ENCODE results near the gene STK32B.
"Not testable (repeated sequence)": the region's sequence is repeated elsewhere in the genome, so short reads cannot be mapped to it uniquely, and the experiment has no call there.

Gene STK32B

DNA sequence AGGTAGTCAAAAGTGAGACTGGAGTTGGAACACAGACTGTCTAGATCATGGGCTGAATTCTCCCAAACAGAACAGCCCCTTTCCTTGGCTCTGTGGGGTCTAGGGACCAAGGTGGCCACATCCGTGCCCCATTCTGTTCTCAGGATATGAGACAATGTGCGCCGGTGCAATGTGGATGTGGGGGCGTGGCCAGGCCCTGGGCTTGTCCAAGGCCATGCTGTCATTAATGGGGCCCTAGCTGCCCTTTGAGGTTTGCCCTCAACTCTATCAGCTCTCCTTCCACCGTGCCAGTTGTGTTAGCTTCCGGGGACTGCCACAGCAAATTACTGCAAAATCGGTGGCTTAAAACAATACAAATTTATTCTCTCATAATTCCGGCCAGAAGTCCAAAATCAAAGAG, 344.5 kb downstream of the STK32B start:
- no peak for DNase-seq (ENCODE audit: low read depth)

DNA sequence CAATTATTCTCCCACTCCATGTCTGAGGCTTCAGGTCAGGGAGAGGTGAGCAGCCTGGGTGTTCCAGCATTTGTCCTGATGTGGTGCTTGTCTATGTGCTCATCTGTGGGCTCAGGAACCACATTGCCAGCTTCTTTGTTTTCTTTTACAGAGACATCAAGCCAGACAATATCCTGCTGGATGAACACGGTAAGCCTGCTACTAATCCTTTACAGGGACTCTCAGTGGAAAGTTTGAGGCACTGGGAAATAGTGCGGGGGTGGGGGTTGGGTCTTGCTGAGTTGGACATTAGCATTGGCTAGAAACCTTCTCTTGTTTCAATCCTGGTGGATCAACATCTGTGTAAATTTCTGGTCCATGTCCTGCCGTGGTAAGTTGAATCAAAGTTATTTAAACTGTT, 346.8 kb downstream of the STK32B start:
- DNase-seq (ENCODE audit: low read depth) = no peak

DNA sequence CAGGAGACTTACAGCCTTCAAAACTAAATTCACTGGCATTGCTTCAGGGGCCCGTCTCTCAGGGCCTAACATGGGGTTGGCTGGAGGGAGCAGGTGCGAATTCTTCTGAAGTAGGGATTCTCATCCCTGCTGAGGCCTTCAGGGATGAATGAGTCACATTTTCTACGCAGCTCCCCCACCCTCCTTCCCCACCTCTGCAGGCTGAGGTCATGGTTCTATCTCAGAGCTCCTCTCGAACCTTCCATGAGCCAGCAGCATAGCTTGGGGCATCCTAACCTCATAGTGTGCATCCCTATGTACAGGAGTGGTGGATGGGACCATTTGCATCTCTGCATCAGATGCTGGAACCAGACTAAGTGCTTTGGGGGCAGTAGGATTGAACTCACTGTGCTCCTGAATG, 347.8 kb downstream of the STK32B start:
- DNase-seq (ENCODE audit: low read depth) = no peak

DNA sequence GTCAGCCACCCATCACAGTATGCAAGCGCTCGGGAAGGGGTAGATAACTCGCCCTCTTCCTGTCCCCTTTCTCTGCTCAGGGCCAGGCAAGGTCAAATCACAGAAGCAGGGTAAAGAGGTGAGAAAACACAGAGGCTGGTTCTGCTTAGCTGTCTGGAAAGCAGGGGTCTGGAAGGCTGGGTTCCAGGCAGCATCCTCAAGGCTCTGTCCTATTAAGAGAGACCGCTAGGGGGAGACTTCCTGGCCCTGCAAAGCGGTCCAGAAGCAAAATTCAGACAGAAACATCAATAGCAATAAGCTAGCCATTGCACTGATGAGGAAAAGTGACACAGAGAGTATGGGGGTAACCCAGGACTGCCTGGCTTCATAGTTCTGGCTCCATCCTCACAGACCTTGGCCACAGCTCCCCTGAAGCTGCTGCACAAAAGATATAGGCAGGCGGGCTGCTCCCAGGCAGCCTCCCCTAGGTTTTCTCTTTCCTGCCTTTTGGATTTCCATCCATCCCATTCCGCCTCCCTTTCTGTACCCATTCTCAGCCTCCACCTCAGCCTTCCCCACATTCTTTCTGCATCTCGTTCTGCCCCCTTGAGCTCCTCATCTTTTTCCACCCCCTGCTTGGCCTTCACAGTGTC, 348.6 kb downstream of the STK32B start:
- no peak for DNase-seq (ENCODE audit: low read depth)

DNA sequence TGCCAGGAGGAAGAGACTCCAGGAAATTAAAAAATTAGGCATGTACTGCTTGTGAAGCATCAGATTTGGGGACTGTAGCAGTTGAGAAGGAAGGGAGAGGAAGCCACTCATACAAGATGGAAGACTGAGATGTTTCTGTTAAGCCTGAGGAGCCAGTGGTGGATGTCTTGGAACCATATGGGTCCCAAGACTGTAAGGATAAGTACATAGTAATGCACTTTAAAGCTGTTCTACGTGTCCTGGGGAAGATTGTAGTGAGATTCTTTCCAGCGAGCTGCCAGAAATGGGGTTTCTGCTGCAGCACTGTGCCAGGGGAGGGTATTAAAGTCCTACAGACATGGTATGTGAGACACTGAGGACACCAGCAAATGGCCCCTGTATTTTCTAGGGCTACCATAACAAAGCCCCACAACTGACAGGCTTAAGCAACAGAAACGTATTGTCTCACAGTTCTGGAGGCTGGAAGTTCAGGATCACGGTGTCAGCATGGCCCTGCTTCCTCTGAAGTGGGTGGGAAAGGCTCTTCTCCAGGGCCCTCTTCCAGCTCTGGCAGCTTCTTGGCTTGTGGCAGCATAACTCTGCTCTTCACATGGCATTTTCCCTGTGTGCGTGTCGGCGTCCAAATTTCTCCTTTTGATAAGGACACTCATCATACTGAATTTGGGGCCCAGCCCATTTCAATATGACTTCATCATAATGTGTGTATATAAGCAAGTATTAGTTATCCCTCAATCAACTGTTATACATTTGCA, 352.6 kb downstream of the STK32B start:
- DNase-seq (ENCODE audit: low read depth) = no peak

DNA sequence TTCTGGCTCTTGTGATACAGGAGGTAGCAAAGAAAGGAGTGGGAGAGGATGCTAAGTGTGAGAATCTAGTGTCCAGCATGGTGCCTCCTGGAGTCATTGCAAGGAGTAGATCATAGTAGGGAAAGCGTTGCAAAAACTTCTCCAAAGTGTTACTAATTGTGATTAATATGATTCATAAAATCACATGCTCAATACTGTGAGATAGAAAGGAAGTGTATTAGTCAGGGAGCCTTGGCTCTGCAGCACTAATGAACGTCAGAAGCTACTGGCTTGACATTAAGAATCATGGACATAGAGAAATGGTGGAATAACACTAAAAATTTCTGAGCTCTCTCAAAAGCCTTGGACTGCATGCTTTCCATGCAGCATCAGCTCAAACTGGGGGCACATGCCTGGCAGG, 358.0 kb downstream of the STK32B start:
- DNase-seq (ENCODE audit: low read depth) = no peak

DNA sequence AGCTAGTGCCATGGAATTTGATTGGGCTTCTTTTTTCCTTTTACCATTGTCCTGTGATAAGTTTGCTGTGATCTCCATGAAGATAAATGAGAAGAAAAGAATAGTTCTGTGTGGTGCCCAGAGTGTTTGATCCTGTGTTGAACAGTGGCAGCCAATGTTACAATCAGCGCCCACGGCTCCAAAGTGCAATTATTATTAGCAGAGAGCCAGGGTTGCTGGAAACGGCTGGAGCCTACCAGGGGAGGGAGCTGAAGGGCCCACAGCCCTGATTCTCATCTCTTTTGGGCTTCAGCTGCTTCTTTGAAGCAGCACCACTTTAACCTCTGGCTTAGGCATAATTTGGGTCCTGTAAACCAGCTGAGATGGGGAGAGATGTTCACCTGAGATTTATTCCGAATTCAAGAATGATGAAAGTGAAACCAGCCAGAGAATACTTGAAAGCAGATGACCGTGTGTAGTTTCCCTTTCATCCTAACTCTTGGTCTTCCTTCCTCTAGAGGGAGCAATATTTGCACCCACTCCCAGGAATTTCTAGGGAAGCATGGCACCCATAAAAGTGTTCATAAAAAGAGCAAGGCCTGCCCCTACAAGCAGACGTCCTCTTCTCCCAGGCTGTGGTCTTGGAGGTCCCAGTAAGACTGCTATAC, 358.8 kb downstream of the STK32B start:
- no peak for DNase-seq (ENCODE audit: low read depth)

DNA sequence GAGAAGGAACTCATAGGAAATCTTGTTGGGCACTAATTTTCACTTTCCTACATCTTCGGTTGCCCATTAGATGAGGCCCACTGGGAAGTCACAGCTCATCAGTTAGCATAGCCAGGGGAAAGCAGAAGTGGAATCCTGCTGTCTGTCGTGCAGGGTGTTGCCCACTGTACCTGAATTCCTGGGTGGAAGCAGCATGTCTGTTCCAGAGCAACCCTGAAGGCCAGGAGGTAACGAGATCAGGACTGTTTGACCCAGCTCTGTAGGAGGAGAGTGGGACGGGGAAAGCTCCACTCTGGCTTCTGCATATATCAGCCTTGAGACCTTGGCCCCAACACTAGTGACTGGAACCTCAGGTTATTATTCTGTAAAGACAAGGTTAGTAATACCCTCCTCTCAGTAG, 361.0 kb downstream of the STK32B start:
- no peak for DNase-seq (ENCODE audit: low read depth)

DNA sequence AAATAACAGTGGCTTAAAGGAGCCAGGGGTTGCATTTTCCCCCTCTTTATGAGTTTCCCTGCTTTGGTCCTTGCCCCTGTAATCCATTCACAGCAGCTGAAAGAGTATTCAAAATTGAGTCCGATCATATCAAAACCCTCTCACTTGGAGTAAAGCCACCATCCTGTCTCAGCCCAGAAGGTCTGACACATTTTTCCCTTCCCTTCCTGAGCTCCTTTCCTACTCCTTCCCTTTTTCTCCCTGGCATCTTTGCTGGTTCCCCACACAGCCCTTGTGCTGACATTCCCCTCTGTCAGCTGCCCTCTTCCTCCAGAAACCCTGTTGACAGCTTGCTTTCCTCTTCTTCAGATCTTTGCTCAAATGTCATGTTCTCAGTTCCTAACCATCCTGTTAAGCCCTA, 361.5 kb downstream of the STK32B start:
- DNase-seq (ENCODE audit: low read depth) = no peak

DNA sequence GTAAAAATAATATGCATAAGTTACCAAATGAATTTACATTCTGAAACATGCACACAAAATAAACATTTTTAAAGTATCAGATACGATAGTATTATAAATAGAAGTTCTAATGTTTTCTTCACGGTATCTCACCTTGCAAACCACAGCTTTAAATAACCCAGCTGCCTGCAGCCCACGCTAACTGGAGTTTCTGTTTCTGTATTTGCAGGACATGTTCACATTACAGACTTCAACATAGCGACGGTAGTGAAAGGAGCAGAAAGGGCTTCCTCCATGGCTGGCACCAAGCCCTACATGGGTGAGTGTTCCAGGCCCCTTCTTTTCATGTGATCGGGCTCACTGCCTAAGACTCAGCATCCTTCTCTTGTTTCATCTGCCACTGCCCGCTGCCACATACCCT, 365.4 kb downstream of the STK32B start:
- no peak for DNase-seq (ENCODE audit: low read depth)

DNA sequence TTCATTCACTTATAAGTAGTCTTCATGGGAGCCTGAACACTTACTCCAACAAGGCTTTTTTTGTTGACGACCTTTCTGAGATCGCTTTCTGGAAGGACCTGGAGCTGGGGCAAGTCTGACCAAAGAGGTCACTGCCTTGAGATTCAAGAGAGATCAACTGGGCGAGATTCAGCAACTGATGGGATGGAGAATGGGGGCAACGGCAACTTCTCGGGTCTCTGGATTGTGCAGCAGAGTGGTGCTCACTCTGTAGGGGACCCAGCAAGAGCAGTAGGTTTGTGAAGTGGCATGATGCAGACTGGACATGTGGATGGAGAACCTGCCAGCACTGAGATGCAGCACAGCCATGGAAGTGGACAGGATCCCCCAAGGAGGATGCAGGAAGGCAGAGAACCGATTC, 369.0 kb downstream of the STK32B start:
- DNase-seq (ENCODE audit: low read depth) = no peak

DNA sequence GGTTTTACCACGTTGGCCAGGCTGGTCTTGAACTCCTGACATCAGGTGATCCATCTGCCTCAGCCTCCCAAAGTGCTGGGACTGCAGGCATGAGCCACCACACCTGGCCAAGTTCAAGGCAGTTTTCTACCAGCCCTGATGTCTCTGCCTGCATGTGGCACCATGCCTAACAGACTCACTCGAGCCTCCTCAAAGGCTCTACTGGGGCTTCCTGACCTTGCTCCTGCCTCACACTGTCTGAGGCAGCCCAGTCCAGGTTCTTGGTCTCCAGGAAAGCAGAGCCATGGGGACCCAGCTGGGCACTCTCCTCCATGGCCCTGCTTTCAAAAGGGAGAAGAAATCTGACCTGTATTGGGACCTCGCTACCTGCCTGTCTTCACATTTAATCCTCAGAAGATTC, 370.1 kb downstream of the STK32B start:
- no peak for DNase-seq (ENCODE audit: low read depth)

DNA sequence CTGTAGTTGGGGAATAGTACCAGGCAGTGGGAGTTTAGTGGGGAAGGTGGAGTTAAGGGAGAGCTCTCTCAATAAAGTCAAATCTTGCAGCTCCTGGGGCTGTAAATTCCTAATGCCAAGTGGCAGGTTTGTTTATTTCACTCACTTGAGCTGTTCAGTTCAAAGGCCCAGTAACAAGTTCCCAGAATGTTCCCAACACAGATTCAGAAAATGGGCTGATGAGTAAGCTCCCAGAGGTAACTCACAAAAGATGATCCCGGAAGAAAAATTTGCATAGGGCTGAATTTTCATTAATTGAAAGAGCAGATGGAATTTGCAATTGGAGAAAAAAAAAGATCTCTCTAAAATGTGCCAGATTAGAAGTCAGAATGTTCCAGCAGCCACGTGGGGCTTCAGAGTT, 370.9 kb downstream of the STK32B start:
- DNase-seq (ENCODE audit: low read depth) = no peak

DNA sequence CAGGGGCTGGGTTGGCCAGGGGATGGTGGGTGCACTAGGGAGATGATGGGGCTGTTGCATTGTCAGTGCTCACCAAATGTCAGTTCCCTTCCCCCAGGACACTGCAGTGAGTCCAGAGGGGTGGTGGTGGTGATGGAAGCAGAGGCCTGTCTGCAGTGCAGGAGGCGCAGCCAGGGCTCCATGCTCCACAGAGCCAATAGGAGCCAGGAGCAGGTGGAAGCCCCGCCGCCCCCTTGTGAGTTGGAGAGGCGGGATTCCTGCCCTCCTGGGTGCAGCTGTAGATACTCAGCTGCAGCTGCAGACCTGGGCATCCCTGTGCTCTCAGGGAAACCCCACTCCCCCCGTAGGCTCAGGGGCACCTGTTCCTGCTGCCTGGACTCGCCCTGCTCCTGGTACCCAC, 372.4 kb downstream of the STK32B start:
- DNase-seq (ENCODE audit: low read depth) = no peak

DNA sequence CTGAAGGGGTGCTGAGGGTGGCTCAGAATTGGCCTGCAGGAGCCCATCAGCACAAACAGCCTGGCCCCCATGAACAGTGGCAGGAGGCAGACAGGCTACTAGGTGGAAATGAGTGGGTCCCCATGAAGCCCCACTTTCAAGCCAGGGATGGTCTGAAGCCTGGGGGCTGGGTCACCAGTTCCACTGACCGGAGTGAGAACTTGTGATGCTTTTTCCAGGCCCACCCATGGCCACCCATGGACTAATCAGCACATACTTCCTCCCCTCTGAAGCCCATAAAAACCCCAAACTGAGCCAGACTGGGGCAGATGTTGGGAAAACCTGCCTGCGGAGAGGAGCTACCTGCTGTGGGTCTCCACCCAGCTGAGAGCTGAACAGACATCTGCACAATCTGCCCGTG, 372.9 kb downstream of the STK32B start:
- DNase-seq (ENCODE audit: low read depth) = no peak

DNA sequence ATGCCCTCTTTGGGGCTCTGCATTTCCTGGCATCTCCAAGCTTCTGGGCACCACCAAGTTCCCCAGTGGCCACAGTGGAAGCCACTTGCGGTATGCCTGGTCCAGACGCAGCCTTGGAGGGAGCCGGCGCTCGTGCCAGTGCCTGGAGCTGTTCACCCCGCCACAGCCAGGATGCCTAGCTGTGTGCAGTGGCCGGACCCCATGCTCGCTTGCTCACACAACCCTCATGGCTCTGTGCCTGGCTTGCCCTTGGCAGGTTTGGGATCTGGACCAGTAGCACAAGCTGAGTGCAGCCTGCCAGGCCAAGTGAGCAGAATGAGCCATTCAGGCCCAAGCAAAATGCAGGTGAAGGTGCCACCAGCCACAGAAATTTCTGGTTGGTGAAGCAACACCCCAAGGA, 373.6 kb downstream of the STK32B start:
- no peak for DNase-seq (ENCODE audit: low read depth)

DNA sequence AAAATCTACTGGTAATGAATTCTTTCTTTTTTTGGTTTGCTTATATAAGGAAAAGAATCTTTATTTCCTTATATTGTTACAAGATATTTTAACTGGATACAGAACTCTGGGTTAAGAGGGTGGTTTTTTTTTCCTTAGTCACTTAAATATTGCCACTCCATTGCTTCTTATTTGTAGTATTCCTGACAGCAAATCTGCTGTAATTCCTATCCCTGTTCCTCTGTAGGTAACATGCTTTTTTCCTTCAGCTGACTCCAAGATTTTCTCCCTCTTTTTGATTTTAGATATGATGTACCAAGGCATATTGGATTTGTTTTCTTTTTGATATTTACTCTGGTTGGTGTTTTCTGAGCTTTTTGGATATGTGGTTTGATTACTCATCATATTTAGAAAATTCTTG, 378.5 kb downstream of the STK32B start:
- DNase-seq (ENCODE audit: low read depth) = no peak

DNA sequence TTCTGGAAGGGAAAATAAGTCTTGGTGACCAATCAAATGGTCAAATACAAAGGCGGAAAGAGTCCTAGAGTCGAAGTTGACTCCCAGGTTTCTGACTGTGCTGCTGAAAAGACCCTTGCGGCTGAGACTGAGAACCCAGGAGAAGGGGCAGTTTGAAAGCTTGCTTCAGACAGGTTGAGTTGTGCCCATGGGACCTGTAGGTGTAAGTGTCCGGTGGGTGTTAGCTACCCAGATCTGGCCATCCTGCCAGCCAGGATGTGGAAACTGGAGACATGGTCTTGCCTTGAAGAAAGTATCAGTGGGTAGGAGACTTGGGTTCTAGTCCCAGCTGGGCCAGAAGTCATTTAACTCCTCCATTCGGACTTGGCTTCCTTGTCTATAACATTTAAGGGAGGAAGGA, 381.9 kb downstream of the STK32B start:
- DNase-seq (ENCODE audit: low read depth) = no peak

DNA sequence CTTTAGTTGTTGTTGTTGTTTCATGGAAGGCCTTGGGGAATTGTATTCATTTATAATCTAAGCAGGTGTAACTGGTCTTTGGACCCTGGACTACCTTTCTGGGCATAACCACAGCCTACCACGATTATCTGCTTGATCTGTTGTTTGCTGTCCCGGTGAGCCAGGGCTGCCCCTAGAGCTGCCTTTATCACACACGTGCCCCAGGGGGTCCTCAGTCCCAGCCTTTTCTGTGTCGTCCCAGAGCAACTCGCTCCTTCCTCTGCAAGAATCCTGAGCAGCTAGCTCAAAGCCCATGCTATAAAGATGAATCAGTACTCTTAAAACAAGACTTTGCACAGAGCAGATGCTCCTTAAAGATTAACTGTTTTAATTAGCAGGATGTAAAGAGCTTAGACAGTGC, 383.9 kb downstream of the STK32B start:
- DNase-seq (ENCODE audit: low read depth) = no peak

DNA sequence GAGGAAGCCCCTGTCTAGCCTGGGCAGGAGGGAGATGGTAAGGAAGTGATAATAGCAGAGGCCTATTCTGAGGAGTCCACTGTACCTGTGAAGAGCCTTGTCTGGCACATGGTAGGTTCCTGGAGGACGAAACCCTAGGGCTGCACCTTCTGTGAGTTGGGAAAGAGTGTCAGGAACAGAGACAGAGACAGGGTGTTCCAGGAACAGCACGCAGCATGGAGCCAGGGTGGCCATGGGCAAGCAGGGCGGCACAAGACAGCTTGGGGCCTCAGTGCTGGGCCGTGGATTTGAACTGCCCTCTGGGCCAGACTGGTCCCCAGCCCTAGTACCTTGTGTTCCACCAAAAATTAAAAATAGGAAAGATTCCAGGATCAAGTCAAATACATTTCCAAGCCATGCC, 384.5 kb downstream of the STK32B start:
- DNase-seq (ENCODE audit: low read depth) = no peak

DNA sequence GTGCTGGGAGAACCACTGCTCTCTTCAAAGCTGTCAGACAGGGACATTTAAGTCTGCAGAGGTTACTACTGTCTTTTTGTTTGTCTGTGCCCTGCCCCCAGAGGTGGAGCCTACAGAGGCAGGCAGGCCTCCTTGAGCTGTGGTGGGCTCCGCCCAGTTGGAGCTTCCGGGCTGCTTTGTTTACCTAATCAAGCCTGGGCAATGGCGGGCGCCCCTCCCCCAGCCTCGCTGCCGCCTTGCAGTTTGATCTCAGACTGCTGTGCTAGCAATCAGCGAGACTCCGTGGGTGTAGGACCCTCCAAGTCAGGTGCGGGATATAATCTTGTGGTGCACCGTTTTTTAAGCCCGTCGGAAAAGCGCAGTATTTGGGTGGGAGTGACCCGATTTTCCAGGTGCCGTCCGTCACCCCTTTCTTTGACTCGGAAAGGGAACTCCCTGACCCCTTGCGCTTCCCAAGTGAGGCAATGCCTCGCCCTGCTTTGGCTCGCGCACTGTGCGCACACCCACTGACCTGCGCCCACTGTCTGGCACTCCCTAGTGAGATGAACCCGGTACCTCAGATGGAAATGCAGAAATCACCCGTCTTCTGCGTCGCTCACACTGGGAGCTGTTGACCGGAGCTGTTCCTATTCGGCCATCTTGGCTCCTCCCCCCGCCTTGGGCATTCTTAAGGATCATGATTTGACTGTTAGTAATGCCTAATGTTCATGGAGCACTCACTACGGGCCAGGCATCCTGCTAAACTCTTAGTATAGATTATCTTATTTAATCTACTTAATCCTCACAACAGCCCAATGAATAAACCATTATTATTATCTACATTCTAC, 392.9 kb downstream of the STK32B start:
- not testable (repeated sequence) for DNase-seq (ENCODE audit: low read depth)

DNA sequence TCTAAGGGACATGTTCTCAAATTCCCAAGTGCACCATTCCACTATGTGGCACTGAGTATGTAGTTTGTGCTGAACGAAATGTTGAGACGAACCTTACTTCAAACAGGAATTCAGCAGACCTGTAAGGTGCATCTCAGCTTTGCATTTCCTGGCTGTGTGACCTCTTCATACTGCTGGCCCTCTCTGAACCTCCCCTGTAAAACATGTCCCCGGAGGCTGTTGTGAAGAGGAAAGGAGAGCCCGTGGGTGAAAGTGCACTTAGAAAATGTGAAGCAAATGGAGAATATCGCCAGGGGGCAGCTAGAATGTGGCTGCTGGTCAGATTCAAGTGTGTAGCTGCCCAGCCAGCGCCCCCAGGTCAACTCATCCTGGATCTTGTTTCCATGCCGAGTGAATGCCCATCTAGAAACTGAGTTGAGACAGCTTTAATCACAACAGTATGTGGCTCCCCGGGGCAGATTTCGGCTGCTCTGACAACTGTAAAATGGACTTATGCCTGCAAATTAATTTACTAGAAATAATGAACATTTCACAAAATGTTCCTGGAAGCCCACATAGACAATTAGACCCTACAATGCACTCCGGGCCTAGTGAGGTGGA, 393.7 kb downstream of the STK32B start:
- no peak for DNase-seq (ENCODE audit: low read depth)
